Astrocyte of the spinal cord (primary cell): ENCODE data around the gene DENND1B.

Experiments
- DNase-seq: peaks from one replicate; pipeline ENCODE4 v3.0.0; 2011; ENCODE audit warnings: low read depth, low spot score
- H3K4me3 ChIP-seq: 2 replicates; pipeline ENCODE4 v1.5.1; 2011; ENCODE audit warnings: low read depth, mild to moderate bottlenecking, low read length, moderate library complexity
- in situ Hi-C: cut with HindIII; loops from 2 replicates; pipeline ENCODE4 v1.10.0; 2017; ENCODE audit warnings: low sequenced_read_pairs
- TF ChIP-seq, protein P1 (sequence below): IDR thresholded peaks from 2 replicates; pipeline ENCODE4 v1.5.1; 2012; ENCODE audit warnings: low read depth, mild to moderate bottlenecking, low read length, inconsistent platforms

Gene DENND1B

DNA sequence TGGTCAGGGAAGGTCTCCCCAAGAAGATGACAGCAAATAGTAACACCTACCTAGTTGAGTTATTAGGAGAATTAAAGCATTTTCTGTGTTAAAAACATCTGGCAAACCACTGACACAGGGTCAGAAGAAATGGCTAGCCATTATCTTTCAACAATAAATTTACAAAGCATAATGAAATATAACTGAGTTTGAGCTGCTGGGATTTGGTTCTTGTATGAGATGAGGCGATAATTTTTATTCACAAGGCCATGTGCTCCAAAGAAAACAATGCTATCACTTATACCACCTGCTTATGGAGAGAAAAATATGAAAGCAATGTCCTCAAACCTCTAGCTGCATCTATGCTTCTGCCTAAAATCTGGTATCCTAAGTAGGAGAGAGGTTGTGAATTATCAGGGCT lies 304.9 kb downstream of the DENND1B start:
- TF ChIP-seq, protein P1, sequence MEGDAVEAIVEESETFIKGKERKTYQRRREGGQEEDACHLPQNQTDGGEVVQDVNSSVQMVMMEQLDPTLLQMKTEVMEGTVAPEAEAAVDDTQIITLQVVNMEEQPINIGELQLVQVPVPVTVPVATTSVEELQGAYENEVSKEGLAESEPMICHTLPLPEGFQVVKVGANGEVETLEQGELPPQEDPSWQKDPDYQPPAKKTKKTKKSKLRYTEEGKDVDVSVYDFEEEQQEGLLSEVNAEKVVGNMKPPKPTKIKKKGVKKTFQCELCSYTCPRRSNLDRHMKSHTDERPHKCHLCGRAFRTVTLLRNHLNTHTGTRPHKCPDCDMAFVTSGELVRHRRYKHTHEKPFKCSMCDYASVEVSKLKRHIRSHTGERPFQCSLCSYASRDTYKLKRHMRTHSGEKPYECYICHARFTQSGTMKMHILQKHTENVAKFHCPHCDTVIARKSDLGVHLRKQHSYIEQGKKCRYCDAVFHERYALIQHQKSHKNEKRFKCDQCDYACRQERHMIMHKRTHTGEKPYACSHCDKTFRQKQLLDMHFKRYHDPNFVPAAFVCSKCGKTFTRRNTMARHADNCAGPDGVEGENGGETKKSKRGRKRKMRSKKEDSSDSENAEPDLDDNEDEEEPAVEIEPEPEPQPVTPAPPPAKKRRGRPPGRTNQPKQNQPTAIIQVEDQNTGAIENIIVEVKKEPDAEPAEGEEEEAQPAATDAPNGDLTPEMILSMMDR: no peak
- DNase-seq: no peak
- in situ Hi-C loops: no loop called here
- H3K4me3 ChIP-seq: no peak overlapping the region

DNA sequence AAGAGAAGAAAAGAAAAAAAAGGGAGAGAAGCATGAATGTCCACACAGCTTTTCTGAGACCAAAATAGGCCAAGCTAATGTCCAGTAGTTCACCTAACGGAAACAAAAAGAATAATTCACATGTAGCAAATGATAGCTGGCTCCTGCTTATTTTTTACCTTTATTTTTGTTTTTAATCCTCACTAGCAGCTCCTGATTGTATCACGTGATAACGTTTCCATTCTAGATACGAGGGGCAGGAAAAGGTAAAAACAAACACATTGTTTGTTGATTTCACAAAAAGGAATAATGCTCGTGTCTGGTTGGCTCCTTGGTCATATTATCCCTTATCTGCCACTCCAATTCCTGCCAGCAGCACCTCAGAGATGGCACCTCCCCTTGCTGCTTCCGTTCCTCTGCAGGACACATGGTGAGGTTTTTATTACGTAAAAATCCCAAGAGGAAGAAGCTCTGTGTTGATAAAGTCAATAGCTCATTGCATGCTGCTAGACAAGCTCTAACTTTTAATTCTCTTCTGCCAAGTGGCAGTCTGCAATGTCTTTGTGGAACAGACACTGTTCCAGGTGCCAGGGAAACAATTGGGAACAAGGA lies 305.6 kb downstream of the DENND1B start:
- in situ Hi-C loops: no loop called here
- DNase-seq: no peak
- TF ChIP-seq, protein P1: no peak
- H3K4me3 ChIP-seq: no peak overlapping the region

DNA sequence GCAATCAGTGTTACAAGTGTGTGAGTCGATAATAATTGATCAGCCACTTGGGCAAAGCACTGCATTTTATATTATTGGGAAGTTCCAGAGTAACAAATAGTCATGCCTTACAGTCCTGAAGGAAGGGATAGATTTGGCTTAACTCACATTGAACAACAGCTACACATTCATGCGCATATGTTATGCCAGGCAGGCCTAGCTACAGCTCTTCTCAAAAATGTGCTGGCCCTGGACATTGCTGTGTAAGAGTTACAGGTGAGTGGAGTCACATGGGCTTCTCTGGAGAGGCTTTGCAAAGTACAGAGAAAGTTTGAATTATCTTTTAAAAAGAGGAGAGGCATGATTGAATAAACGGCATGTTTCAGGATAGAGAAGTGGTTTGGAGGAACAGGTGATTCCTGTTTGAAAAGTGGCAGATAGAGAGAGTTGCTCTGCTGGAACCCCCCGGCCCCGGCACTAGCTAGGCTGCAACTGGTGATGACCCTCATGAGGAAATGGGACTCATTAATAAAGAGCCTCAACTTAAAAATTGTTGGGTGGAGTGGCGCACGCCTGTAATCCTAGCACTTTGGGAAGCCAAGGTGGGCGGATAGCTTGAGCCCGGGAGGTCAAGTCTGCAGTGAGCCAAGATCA lies 306.6 kb downstream of the DENND1B start:
- in situ Hi-C loops: no loop called here
- H3K4me3 ChIP-seq: no peak overlapping the region
- TF ChIP-seq, protein P1: no peak

DNA sequence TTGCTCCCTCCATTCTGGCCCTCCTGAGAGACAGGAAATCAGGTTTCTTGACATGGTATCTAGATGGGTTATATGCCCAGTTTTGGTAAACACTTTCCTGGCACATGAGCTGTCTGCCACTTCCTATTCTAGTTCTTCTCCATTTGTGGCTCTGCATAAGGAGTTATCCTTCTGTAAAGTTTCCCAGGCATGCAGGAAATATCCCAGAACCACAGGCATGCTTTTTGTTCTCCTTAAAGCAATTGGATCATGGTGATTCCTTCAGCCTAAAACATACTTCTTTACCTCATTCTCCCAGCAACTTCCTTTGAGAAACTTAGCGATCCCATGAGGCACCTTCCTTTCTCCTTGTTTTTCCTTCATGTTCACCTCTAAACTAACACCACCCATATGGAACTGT lies 307.4 kb downstream of the DENND1B start:
- H3K4me3 ChIP-seq: no peak overlapping the region
- peak; percentile 75 for DNase-seq
- in situ Hi-C loops: no loop called here
- TF ChIP-seq, protein P1: no peak

More for the DNA sequence above, 306.6 kb downstream of the DENND1B start:
- no peak for DNase-seq

DNA sequence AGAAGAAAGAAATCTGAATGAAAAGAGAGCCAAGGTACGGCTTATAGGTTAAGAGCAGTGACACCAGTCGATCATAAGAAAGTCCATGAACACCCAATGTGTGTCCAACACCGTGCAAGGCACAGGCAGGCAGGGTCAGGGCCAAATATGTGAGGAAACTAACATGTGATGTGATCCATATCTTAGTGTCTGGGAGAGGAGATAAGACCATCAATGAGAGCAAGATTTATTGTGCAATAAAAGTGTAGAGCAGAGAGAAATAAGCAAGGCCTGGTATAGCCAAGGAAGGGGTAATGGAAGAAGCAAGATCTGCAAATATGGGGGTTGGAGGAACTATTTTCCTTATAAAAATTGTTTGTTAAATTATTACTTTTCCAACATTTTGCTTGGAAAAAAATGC lies 308.5 kb downstream of the DENND1B start:
- TF ChIP-seq, protein P1: no peak
- DNase-seq: no peak
- H3K4me3 ChIP-seq: no peak overlapping the region
- in situ Hi-C loops: no loop called here

DNA sequence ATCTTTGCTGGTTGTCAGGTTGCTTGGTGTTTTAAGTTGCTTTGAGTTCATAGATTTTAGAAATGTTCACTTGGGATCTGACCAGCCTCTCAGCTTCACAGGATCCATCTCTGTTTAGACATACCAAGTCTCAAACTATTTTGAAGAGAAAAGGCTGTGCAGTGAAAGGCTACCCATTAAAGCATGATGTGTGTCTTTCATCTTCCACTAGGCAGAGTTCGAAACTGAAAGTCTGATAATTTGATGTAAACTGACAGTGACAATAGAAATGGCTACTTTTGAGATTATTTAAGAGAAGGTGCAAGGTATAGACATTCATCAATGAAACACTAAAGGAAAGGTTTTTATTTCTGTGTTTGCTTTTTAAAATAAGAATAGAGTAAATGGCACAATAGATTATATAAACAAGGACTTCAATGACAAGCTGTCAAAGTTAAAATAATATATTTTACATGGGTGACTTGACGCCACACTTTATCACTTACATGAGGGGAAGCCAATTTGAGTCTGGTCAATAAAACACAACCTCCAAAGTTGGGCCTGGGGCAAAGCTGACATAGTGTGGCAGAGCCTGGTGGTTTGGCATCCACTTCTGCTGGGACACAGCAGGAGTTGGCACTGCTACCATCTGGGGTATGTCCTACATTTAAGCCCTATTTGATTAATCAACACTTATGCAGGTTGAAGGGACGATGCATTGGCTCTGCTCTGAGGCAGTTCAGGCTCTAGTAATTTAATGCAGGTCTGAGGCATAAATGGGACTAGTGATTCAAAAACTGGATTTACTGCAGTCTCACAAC lies 309.6 kb downstream of the DENND1B start:
- no peak for DNase-seq
- TF ChIP-seq, protein P1: no peak
- no peak overlapping the region for H3K4me3 ChIP-seq
- in situ Hi-C loops: no loop called here
